Stimulated activated CD8-positive, alpha-beta memory T cell treated with anti-CD3 and anti-CD28 coated beads, Interleukin-15, amount 100 ng/mL, for 1 hour (primary cell): ENCODE measurements around the gene PLA2G4E.

ENCODE experiments used
- DNase-seq: peaks from one replicate; pipeline ENCODE4 v3.0.0-alpha.2; 2020; ENCODE audit warnings: low read depth

The PLA2G4E gene

DNA sequence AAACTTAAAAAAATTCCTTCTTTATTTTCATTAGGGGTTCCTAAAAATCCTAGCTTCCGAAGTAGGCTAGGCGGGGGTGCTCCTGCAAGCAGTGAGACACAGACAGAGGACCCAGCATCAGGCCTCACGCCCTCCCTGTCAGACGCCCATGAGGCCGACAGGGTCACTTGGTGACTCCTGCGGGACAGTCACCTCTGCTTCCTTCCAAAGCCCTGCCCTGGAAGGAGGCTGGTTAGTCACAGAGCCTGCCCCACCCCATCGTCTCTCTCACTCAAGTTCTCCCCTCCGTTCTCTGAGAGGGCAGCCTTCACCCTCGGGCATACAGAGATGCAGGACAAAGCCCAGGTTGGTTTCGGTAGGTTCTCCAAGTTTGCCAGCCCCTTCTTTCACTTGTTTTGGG is 87.1 kb downstream of the PLA2G4E start:
- DNase-seq, result no peak

DNA sequence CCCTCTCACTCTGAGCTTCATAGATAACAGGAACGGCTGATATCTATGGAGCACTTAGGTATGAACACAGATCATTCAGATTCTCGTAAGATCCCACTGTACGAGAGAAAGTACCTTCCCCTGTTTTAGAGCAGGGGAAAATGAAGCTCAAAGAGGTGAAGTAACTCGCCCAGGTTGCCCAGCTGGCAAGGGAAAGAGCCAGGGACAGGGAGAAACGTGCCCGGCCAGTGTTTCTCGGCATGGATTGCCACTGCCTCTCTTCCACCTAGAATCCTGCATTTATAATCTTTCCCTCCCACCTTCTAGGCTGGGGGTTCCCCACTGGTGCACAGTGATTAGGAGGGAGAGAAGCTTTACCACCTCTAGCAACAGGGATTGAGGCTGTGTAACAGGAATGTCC is 87.5 kb downstream of the PLA2G4E start:
- no peak for DNase-seq

DNA sequence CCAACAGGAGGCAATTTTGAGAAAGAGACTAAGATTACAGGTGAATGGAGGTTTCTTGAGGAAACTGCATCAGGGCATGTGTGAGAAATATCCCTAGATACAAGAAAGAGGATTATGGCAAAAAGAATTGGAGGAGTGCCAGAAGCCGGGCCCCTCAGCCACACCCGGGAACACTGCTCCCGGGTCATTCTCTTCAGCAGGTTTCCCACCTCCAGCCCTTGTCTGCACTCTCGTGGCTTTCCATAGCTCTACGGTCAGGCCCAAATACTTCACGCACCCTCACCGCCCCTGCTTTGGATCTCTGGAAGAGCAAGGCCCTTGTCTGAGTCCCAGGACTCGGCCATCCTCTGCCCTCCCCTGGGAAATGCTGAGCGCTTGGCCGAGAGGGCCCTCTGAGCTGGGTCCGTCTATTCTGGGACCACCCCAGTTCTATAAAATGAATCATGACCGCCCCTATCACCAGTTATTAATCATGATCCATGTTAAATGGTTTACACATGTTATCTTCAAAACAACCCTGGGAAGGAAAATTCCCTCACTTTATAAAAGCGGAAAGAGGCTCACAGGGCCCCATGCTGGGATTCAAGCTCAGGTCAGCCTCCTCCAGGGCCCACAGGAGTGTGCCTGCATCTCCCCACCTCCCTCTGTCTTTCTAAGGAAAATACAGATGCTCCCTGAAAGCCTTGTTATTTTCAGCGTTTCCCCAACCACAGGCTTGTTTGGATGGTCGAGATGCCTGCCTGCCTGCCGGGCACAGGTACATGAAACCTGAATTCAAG is 88.1 kb downstream of the PLA2G4E start:
- DNase-seq, result no peak

DNA sequence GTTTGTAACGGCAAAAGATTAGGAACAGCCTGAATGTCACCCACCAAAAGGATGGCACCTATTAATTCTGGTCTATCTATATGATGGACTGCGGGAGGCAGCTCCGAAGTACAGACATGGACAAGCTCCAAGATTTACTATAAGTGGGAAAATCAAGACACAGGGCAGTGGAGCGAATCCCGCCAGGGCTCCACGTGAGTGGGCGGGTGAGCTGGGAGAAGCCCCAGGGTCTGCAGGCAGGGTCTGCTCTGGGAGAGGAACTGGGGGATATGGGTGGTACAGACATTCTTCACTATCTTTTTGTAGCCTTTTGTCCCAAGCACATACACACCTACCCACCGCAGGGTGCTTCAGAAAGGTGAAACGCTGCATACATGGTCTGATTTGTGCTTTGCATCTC is 88.7 kb downstream of the PLA2G4E start:
- no peak for DNase-seq
